ENCODE data around the gene INPP5J. TPM values are rescaled to one million over a fixed set of nuclear protein-coding genes. Genes with fewer than 3 reads are reported as not detected.

Gene INPP5J
- total RNA-seq, 4 donors from 2014 or later, result 0.22 to 2.4 (median 0.84) TPM

DNA sequence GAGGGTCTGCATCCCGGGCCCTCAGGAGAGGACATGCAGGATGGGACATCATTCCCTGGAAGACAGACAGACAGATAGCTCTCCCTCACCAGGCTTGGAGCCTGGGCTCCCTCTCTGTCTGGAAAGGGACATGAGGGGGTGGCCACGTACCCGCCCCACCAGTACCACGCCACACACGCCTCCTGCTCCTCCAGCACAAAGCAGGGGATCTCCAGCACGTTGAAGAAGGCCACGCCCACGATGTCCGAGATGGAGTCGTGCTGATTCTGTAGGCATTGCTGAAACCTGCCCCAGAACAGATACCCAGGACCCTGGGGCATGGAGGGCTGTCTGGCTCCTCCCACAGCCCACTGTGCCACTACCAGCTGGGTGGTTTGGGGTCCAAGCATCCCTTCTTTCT is 15.4 kb downstream of the INPP5J start:
- H3K27ac ChIP-seq, result no peak overlapping the region
- peaks cover 0 to 14% (median 0%) of the 10 kb centered on the region in 4 donors for H3K27me3 ChIP-seq
- peaks cover 0 to 18% (median 0%) of the 10 kb centered on the region in 3 donors for H3K36me3 ChIP-seq
- H3K4me1 ChIP-seq, result peaks cover 21 to 45% (median 23%) of the 10 kb centered on the region in 3 donors
- H3K9me3 ChIP-seq, result no peaks in the 10 kb centered on the region
- no peak for TF ChIP-seq POLR2A (IDR thresholded peaks at IDR 0.05)
- TF ChIP-seq CTCF (IDR thresholded peaks at IDR 0.05), result no peak
- intact Hi-C loops (cut with DNase I), result no loop called here
- H3K4me3 ChIP-seq, result no peak overlapping the region
- WGBS, 2 donors, result 37 to 40% methylated on average over 1 to 5 of the region's 10 CpGs
- DNase-seq, result no peak

- TF ChIP-seq POLR2A (IDR thresholded peaks at IDR 0.05) (no peak), CTCF (IDR thresholded peaks at IDR 0.05) (peak in 1 of 6 experiments; percentile 12)
- Histone ChIP-seq H3K36me3 (peaks cover 0 to 13% (median 0%) of the 10 kb centered on the region in 3 donors), H3K4me1 (peaks cover 23 to 52% (median 23%) of the 10 kb centered on the region in 3 donors), H3K9me3 (no peaks in the 10 kb centered on the region), H3K4me3 (peak overlapping the region in 1 of 4 donors; percentile 31), H3K27ac (no peak overlapping the region), H3K27me3 (peaks cover 0 to 14% (median 0%) of the 10 kb centered on the region in 4 donors)
- 63 to 65% methylated on average over 3 of the region's 3 CpGs for WGBS, 2 donors
- no peak for DNase-seq
- intact Hi-C loops (cut with DNase I), result no loop called here
These were observed 16.3 kb downstream of the INPP5J start for GRCh38 chr22:31139066-31139465.

DNA sequence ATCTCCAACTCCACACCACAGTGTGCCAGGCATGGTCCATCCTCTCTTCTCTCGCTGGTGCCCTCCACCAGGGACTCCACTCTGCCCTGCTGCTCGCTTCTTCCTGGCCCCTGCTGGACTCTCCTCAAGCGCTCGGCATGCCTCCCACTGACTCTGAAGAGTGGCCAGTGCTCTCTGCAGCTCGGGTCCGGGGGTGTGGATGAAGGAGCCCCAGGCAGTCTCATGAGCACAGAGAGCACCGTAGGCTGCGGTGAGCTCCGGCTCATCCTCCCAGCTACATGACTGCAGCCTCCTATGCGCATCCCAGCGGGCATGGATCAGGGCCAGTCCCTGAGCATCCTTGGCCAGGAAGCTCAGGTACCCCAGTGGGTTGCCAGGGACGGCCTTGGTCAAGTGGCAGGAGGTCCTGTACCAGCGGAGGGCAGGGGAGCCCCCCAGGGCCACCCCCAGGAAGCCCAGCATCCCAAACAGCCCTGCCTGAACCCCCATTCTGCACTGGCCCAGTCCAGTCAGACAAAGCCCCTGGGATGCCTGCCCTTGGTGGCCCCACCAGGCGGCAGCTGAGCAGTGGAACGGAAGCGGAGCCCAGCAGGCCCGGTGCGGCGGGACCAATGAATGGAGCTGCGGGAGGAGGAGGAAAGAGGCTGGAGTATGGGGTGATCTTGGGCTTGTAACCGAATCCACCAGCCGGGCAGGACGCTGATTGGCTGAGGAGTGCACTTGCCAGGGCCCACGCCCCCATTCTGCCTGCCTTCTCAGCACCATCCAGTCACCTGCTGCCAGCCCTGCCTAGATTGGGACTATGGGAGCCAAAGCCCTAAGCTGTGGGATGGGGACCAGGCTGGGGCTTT is 17.3 kb downstream of the INPP5J start, which contains the start of gene PLA2G3:
TSS of gene PLA2G3 (minus strand) at position 643 of the 851 bp plus-strand sequence. CDS start at position 489, 154 bp downstream.
- H3K9me3 ChIP-seq, result no peaks in the 10 kb centered on the region
- intact Hi-C loops (cut with DNase I), result no loop called here
- peaks cover 23 to 52% (median 23%) of the 10 kb centered on the region in 3 donors for H3K4me1 ChIP-seq
- TF ChIP-seq CTCF (IDR thresholded peaks at IDR 0.05) (peak in 2 of 6 experiments; percentile 34 to 37), POLR2A (IDR thresholded peaks at IDR 0.05) (peak in 1 of 4 donors; percentile 28)
- DNase-seq, result no peak
- peak within 1 kb of the TSS; percentile 10 to 74 (median 52) for H3K27ac ChIP-seq
- WGBS, 2 donors, result 53 to 72% methylated on average over 2 to 3 of the region's 24 CpGs
- peaks cover 0 to 11% (median 0%) of the 10 kb centered on the region in 3 donors for H3K36me3 ChIP-seq
- peaks cover 0 to 14% (median 0%) of the 10 kb centered on the region in 4 donors for H3K27me3 ChIP-seq
- H3K4me3 ChIP-seq, result peak within 1 kb of the TSS in 2 of 4 donors; percentile 7 to 31

DNA sequence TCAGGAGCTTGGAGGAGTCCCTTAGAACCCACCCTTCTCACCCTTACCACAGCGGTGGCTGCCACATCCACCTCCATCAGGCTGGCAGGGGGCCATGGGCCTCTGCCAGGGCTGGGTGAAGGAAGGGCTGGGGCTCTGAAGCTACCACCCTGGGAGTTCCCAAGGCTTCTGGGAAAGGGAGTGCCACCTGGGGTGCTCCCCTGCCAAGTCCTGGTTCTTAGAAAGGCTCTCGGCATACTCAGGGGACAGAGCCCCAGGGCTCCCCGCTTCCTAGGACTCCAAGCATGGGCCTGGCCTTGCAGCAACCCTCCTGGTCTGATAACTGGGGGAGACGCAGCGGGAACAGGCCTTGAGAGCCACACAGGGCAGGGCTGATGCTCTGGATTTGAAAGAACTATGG is 18.0 kb downstream of the INPP5J start:
- H3K27ac ChIP-seq, result peak overlapping the region; percentile 10 to 74 (median 48)
- H3K4me3 ChIP-seq, result no peak overlapping the region
- intact Hi-C loops (cut with DNase I), result no loop called here
- peaks cover 0 to 11% (median 0%) of the 10 kb centered on the region in 3 donors for H3K36me3 ChIP-seq
- TF ChIP-seq CTCF (IDR thresholded peaks at IDR 0.05), result no peak
- no peak for TF ChIP-seq POLR2A (IDR thresholded peaks at IDR 0.05)
- H3K27me3 ChIP-seq, result peaks cover 0 to 14% (median 0%) of the 10 kb centered on the region in 4 donors
- 0% methylated on average over 1 of the region's 5 CpGs; no CpG with 5 or more reads in 1 of the 2 donors for WGBS, 2 donors
- H3K4me1 ChIP-seq, result peaks cover 23 to 52% (median 23%) of the 10 kb centered on the region in 3 donors
- no peak for DNase-seq
- no peaks in the 10 kb centered on the region for H3K9me3 ChIP-seq

- intact Hi-C loops (cut with DNase I), result no loop called here
- no peak for TF ChIP-seq POLR2A (IDR thresholded peaks at IDR 0.05)
- no peak for TF ChIP-seq CTCF (IDR thresholded peaks at IDR 0.05)
- WGBS, 2 donors, result 70 to 100% methylated on average over 1 to 2 of the region's 2 CpGs
- Histone ChIP-seq H3K4me3 (no peak overlapping the region), H3K36me3 (peaks cover 0 to 8% (median 0%) of the 10 kb centered on the region in 3 donors), H3K27me3 (peaks cover 0 to 14% (median 0%) of the 10 kb centered on the region in 4 donors), H3K4me1 (peaks cover 23 to 52% (median 23%) of the 10 kb centered on the region in 3 donors), H3K27ac (peak overlapping the region in 3 of 4 donors; percentile 70 to 74 (median 73)), H3K9me3 (no peaks in the 10 kb centered on the region)
- DNase-seq, result no peak
These were observed 18.8 kb downstream of the INPP5J start for GRCh38 chr22:31141551-31141950.

All from esophagus squamous epithelium (tissue), 5 donors.